Measurements from ENCODE around the gene LMLN.

- TF ChIP-seq POLR2AphosphoS5 (IDR thresholded peaks at IDR 0.05; ENCODE audit: insufficient read depth in 1 of 2, low read depth in 1 of 2): no peak
- TF ChIP-seq CTCF (IDR thresholded peaks at IDR 0.05): no peak
Measured at GRCh38 chr3:197950677-197951061, 9.3 kb upstream of the LMLN start.
